WI38 (cell line): Measurements from ENCODE around the gene PLVAP.

Experiments used
- H3K4me3 ChIP-seq: 2 replicates; pipeline ENCODE4 v1.5.1; 2011; ENCODE audit warnings: low read depth, mild to moderate bottlenecking, control low read depth, low read length
- CTCF ChIP-seq: IDR thresholded peaks from 2 replicates; pipeline ENCODE4 v1.5.1; 2012; ENCODE audit warnings: low read depth, mild to moderate bottlenecking, control low read depth, low read length

The PLVAP gene

DNA sequence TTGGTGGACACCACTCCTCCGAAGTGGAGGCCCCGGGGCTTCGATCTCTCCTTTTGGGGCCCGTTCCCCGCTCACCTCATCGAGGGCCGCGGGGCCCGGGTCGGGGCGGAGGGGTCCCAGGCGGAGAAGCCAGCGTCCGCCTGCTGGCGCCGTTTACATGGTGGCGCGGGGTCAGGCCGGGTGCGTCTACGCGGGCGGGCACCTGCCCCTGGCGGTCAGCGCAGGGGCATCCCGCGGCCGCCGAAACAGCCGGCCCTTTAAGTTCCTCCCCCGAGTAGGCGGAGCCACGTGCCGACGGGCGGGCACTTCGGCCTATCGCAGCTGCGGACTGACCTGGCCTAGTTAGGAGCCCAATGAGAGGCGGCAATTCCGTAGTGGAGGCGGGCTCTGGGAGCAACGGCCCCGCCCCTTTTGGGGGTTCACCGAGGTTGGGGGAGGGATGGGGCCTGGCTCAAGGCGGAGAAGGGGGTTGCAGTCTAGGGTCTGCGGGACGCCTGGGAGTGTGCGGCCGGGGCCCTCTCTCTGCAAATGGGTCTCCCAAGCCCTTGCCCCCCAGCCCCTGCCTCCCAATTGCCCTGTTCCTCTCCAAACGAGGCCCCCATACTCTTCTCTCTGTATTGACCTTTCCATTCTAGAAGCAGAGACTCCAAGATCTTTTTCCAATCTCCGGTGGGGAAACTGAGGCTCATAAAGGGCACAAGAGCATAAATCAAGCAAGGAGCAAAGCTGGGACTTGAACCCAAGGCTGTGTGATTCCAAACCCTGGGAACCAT is 73.8 kb downstream of the PLVAP start, which contains the start of gene ABHD8:
TSS of gene ABHD8 (minus strand) at position 259 of the 773 bp plus-strand sequence. CDS start 1,809 bp downstream, outside the sequence.
- H3K4me3 ChIP-seq, result peak within 1 kb of the TSS; percentile 69
- TF ChIP-seq CTCF, result no peak; the same call in 1 of the 2 replicates

GRCh38 chr19:17302391-17303166 is 74.6 kb downstream of the PLVAP start:
- TF ChIP-seq CTCF, result no peak
- peak overlapping the region; percentile 69 for H3K4me3 ChIP-seq
